ENCODE results near the gene SAP25. TPM values are rescaled to one million over a fixed set of nuclear protein-coding genes. Genes with fewer than 3 reads are reported as not detected.
A peak's percentile ranks its signal among the peaks of the same experiment; 100 is the strongest.

The SAP25 gene
- total and polyA plus RNA-seq, 2 experiments from 2014 or later, result 3.8 to 4.1 TPM

DNA sequence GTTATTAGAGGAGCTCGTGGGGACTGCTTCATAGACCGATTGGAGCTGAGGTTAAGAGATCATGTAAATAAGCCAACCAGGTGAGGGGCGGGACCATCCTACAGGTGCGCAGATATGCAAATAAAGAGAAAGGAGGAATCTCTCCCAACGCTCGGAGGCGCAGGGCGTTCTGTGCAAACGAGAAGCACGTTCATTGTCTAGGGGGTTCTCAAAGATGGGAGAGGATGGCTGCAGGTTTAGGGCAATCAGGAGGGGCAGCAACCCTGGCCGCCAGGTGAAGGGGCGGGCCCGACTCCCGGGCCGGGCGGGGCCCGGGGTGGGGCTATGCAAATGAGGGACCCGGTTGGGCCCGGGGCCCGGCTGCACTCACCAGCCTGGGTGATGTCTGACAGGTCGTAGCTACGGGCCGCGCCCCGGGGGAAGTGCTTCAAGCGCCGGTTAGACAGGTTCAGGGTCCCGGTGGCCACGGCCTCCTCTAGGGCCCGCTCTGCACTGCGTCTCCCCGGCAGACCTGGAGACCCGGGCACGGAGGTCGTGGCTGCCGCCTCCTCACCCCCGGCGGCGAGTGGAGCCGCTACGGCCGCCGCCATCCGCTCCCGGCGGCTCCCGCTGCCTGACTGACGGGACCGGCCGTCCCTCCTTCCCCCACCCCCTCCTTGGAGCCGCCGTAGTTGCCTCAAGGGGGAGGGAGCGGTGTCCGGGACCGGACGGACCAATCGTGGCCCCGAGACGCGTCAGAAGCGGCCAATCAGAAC lies 12.0 kb upstream of the SAP25 start, which contains the start of gene LRCH4:
TSS of gene LRCH4 (minus strand) at position 619 of the 755 bp plus-strand sequence. CDS start at position 590, 29 bp downstream.
- Mint-ChIP-seq H3K4me3 (peak within 1 kb of the TSS; percentile 91), H3K36me3 (ENCODE audit: low read depth) (no peaks in the 10 kb centered on the region; the same call in 2 of the 3 replicates), H3K27me3 (ENCODE audit: insufficient read depth, low read depth, poor library complexity) (peaks cover 37% of the 10 kb centered on the region), H3K9me3 (no peaks in the 10 kb centered on the region), H3K4me1 (peaks cover 46% of the 10 kb centered on the region), H3K27ac (peak within 1 kb of the TSS; percentile 97)
- DNase-seq (ENCODE audit: low spot score) (peak; percentile 81), ATAC-seq (peak; percentile 39)
- H3K36me3 ChIP-seq (ENCODE audit: insufficient read depth), result 0 out of 2 replicates have a peak, but pooled peaks cover 4% of the 10 kb centered on the region
- H3K4me1 ChIP-seq (ENCODE audit: insufficient read depth), result peaks cover 36% of the 10 kb centered on the region
- H3K27me3 ChIP-seq (ENCODE audit: insufficient read depth), result peaks cover 20% of the 10 kb centered on the region
- peak within 1 kb of the TSS; percentile 86 for H3K4me2 ChIP-seq
- TF ChIP-seq POLR2AphosphoS5 (IDR thresholded peaks at IDR 0.05; ENCODE audit: low read depth), result peak; percentile 90
- TF ChIP-seq ETS1 (IDR thresholded peaks at IDR 0.05), result peak; percentile 53; the same call in 1 of the 2 replicates
- TF ChIP-seq, protein P1, sequence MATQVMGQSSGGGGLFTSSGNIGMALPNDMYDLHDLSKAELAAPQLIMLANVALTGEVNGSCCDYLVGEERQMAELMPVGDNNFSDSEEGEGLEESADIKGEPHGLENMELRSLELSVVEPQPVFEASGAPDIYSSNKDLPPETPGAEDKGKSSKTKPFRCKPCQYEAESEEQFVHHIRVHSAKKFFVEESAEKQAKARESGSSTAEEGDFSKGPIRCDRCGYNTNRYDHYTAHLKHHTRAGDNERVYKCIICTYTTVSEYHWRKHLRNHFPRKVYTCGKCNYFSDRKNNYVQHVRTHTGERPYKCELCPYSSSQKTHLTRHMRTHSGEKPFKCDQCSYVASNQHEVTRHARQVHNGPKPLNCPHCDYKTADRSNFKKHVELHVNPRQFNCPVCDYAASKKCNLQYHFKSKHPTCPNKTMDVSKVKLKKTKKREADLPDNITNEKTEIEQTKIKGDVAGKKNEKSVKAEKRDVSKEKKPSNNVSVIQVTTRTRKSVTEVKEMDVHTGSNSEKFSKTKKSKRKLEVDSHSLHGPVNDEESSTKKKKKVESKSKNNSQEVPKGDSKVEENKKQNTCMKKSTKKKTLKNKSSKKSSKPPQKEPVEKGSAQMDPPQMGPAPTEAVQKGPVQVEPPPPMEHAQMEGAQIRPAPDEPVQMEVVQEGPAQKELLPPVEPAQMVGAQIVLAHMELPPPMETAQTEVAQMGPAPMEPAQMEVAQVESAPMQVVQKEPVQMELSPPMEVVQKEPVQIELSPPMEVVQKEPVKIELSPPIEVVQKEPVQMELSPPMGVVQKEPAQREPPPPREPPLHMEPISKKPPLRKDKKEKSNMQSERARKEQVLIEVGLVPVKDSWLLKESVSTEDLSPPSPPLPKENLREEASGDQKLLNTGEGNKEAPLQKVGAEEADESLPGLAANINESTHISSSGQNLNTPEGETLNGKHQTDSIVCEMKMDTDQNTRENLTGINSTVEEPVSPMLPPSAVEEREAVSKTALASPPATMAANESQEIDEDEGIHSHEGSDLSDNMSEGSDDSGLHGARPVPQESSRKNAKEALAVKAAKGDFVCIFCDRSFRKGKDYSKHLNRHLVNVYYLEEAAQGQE (IDR thresholded peaks at IDR 0.05; ENCODE audit: unreplicated experiment), result no peak
- H3F3A ChIP-seq (replicated peaks; ENCODE audit: low read depth), result peaks cover 20% of the 10 kb centered on the region
- peak within 1 kb of the TSS; percentile 87; the same call in 1 of the 2 replicates for H2AFZ ChIP-seq
- peaks cover 8% of the 10 kb centered on the region; the same call in 1 of the 2 replicates for H4K20me1 ChIP-seq (replicated peaks; ENCODE audit: insufficient read depth)
- peaks cover 21% of the 10 kb centered on the region for H3K79me2 ChIP-seq (replicated peaks; ENCODE audit: insufficient read depth)
- H3K27ac ChIP-seq (ENCODE audit: low read depth), result peak within 1 kb of the TSS; percentile 99
- peak within 1 kb of the TSS; percentile 98 for H3K4me3 ChIP-seq
- H3K9me2 ChIP-seq (ENCODE audit: insufficient read depth), result no peaks in the 10 kb centered on the region

- H3K4me1 ChIP-seq (ENCODE audit: insufficient read depth), result peaks cover 28% of the 10 kb centered on the region
- Mint-ChIP-seq H3K27me3 (ENCODE audit: insufficient read depth, low read depth, poor library complexity) (peaks cover 30% of the 10 kb centered on the region), H3K9me3 (no peaks in the 10 kb centered on the region), H3K36me3 (ENCODE audit: low read depth) (no peaks in the 10 kb centered on the region; the same call in 2 of the 3 replicates), H3K4me3 (peak overlapping the region; percentile 91), H3K4me1 (peaks cover 38% of the 10 kb centered on the region), H3K27ac (peak overlapping the region; percentile 97)
- peaks cover 8% of the 10 kb centered on the region; the same call in 1 of the 2 replicates for H4K20me1 ChIP-seq (replicated peaks; ENCODE audit: insufficient read depth)
- H3F3A ChIP-seq (replicated peaks; ENCODE audit: low read depth), result peaks cover 20% of the 10 kb centered on the region
- peak overlapping the region; percentile 86 for H3K4me2 ChIP-seq
- no peaks in the 10 kb centered on the region for H3K9me2 ChIP-seq (ENCODE audit: insufficient read depth)
- peaks cover 21% of the 10 kb centered on the region for H3K79me2 ChIP-seq (replicated peaks; ENCODE audit: insufficient read depth)
- TF ChIP-seq ETS1 (IDR thresholded peaks at IDR 0.05) (no peak), CREB1 (CRISPR knock-in tag; IDR thresholded peaks at IDR 0.05; ENCODE audit: low read depth) (peak; percentile 87)
- TF ChIP-seq, protein P2, sequence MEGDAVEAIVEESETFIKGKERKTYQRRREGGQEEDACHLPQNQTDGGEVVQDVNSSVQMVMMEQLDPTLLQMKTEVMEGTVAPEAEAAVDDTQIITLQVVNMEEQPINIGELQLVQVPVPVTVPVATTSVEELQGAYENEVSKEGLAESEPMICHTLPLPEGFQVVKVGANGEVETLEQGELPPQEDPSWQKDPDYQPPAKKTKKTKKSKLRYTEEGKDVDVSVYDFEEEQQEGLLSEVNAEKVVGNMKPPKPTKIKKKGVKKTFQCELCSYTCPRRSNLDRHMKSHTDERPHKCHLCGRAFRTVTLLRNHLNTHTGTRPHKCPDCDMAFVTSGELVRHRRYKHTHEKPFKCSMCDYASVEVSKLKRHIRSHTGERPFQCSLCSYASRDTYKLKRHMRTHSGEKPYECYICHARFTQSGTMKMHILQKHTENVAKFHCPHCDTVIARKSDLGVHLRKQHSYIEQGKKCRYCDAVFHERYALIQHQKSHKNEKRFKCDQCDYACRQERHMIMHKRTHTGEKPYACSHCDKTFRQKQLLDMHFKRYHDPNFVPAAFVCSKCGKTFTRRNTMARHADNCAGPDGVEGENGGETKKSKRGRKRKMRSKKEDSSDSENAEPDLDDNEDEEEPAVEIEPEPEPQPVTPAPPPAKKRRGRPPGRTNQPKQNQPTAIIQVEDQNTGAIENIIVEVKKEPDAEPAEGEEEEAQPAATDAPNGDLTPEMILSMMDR (conservative IDR thresholded peaks at IDR 0.05; ENCODE audit: low read depth in 2 of 2), result no peak
- H3K4me3 ChIP-seq, result peak overlapping the region; percentile 98
- DNase-seq (ENCODE audit: low spot score) (peak; percentile 80), ATAC-seq (peak; percentile 11)
- peaks cover 12% of the 10 kb centered on the region; the same call in 1 of the 2 replicates for H3K27me3 ChIP-seq (ENCODE audit: insufficient read depth)
- peak overlapping the region; percentile 87; the same call in 1 of the 2 replicates for H2AFZ ChIP-seq
- peak overlapping the region; percentile 99 for H3K27ac ChIP-seq (ENCODE audit: low read depth)
- 0 out of 2 replicates have a peak, but pooled peaks cover 4% of the 10 kb centered on the region for H3K36me3 ChIP-seq (ENCODE audit: insufficient read depth)
Measured at GRCh38 chr7:100584683-100585510, 11.2 kb upstream of the SAP25 start.
